SU-DHL-6 (cell line): ENCODE measurements around the gene NSMCE3.

Source experiments
- H2AFZ ChIP-seq: fragments of 200-600 bp; sonication (generic); 2 replicates; pipeline ENCODE4 v1.6.1; 2014; ENCODE audit warnings: low read depth, mild to moderate bottlenecking, moderate library complexity, mixed read lengths, antibody characterized with exemption, low read length; ENCODE audit not compliant: severe bottlenecking
- H3F3A ChIP-seq: fragments of 200-600 bp; shearing (Covaris generic); 2 replicates; pipeline ENCODE4 v1.6.0; 2016; ENCODE audit warnings: antibody characterized with exemption, mild to moderate bottlenecking; ENCODE audit not compliant: insufficient read depth
- H3K27ac ChIP-seq: fragments of 200-600 bp; sonication (generic); 2 replicates; pipeline ENCODE4 v1.5.1; 2016; ENCODE audit warnings: low read depth, mild to moderate bottlenecking, low read length, moderate library complexity, mixed read lengths
- H3K27me3 ChIP-seq: fragments of 200-600 bp; sonication (generic), shearing (Covaris generic); 2 replicates; pipeline ENCODE4 v1.6.0; 2014; ENCODE audit warnings: mild to moderate bottlenecking, low read length
- H3K36me3 ChIP-seq: fragments of 200-600 bp; sonication (generic); 2 replicates; pipeline ENCODE4 v1.6.1; 2014; ENCODE audit warnings: mild to moderate bottlenecking, low read length, mixed read lengths
- H3K4me2 ChIP-seq: fragments of 300-600, 200-600 bp; shearing (Covaris generic), sonication (generic); 2 replicates; pipeline ENCODE4 v1.6.0; 2014; ENCODE audit warnings: low read length, low read depth, mild to moderate bottlenecking; ENCODE audit not compliant: poor library complexity, severe bottlenecking
- H3K4me3 ChIP-seq: fragments of 200-600 bp; sonication (generic); 2 replicates; pipeline ENCODE4 v1.5.1; 2014; ENCODE audit warnings: antibody characterized with exemption, low read length, mild to moderate bottlenecking, mixed read lengths; ENCODE audit not compliant: insufficient read depth, poor library complexity, severe bottlenecking
- H3K79me2 ChIP-seq: fragments of 200-600 bp; sonication (generic); 2 replicates; pipeline ENCODE4 v1.6.1; 2014; ENCODE audit warnings: mild to moderate bottlenecking, low read length, moderate library complexity; ENCODE audit not compliant: insufficient read depth
- H3K9ac ChIP-seq: fragments of 200-600 bp; sonication (generic); 2 replicates; pipeline ENCODE4 v1.7.0; 2014; ENCODE audit warnings: mild to moderate bottlenecking, low read length
- H3K9me2 ChIP-seq: fragments of 200-600 bp; sonication (generic); replicated peaks from 2 replicates; pipeline ENCODE4 v1.6.1; 2014; ENCODE audit warnings: low read length; ENCODE audit not compliant: insufficient read depth
- H3K9me3 ChIP-seq: fragments of 200-600 bp; sonication (generic); 2 replicates; pipeline ENCODE4 v1.6.1; 2014; ENCODE audit warnings: low read length, mixed read lengths; ENCODE audit not compliant: insufficient read depth
- H4K20me1 ChIP-seq: fragments of 200-600 bp; sonication (generic); 2 replicates; pipeline ENCODE4 v1.6.1; 2014; ENCODE audit warnings: low read depth, mild to moderate bottlenecking, antibody characterized with exemption, low read length, moderate library complexity, mixed read lengths
- CTCF ChIP-seq: fragments of 200-600 bp; sonication (generic); IDR thresholded peaks from one replicate; pipeline ENCODE4 v1.5.1; 2017; ENCODE audit warnings: antibody characterized with exemption, mild to moderate bottlenecking, low read length, moderate library complexity; ENCODE audit not compliant: insufficient read depth, poor library complexity, severe bottlenecking
- EZH2phosphoT487 ChIP-seq: fragments of 200-600 bp; sonication (generic), shearing (Covaris generic); conservative IDR thresholded peaks from 2 replicates; pipeline ENCODE4 v1.6.1; 2018; ENCODE audit warnings: mild to moderate bottlenecking, antibody characterized with exemption, low read length, moderate library complexity, mixed read lengths

Gene NSMCE3

GRCh38 chr15:29311696-29312095 is 42.1 kb upstream of the NSMCE3 start:
- H3F3A ChIP-seq: no peaks in the 10 kb centered on the region
- no peak overlapping the region for H3K4me3 ChIP-seq
- H3K79me2 ChIP-seq: no peaks in the 10 kb centered on the region
- H3K36me3 ChIP-seq: no peaks in the 10 kb centered on the region
- H3K4me2 ChIP-seq: no peak overlapping the region
- H3K9ac ChIP-seq: no peak overlapping the region
- H3K9me3 ChIP-seq: no peaks in the 10 kb centered on the region
- H3K27ac ChIP-seq: no peak overlapping the region
- no peaks in the 10 kb centered on the region for H4K20me1 ChIP-seq
- no peaks in the 10 kb centered on the region for H3K9me2 ChIP-seq
- H2AFZ ChIP-seq: no peak overlapping the region
- no peaks in the 10 kb centered on the region for H3K27me3 ChIP-seq
- TF ChIP-seq CTCF (no peak), EZH2phosphoT487 (no peak)

- no peaks in the 10 kb centered on the region for H3K27me3 ChIP-seq
- no peaks in the 10 kb centered on the region for H4K20me1 ChIP-seq
- no peak for TF ChIP-seq CTCF
- TF ChIP-seq EZH2phosphoT487: no peak
- H3K9me3 ChIP-seq: no peaks in the 10 kb centered on the region
- H3K36me3 ChIP-seq: no peaks in the 10 kb centered on the region
- no peak overlapping the region for H3K9ac ChIP-seq
- no peak overlapping the region for H3K4me2 ChIP-seq
- H3K9me2 ChIP-seq: no peaks in the 10 kb centered on the region
- no peak overlapping the region for H3K4me3 ChIP-seq
- no peaks in the 10 kb centered on the region for H3K79me2 ChIP-seq
- no peak overlapping the region for H2AFZ ChIP-seq
- H3F3A ChIP-seq: no peaks in the 10 kb centered on the region
- no peak overlapping the region for H3K27ac ChIP-seq
These were observed 39.5 kb upstream of the NSMCE3 start for GRCh38 chr15:29309139-29309538.

GRCh38 chr15:29308299-29308698 is 38.7 kb upstream of the NSMCE3 start:
- Histone ChIP-seq H3K27me3 (no peaks in the 10 kb centered on the region), H4K20me1 (no peaks in the 10 kb centered on the region), H3K9ac (no peak overlapping the region), H3K4me2 (no peak overlapping the region), H3K27ac (no peak overlapping the region), H3K79me2 (no peaks in the 10 kb centered on the region), H2AFZ (no peak overlapping the region), H3K9me3 (no peaks in the 10 kb centered on the region), H3K9me2 (no peaks in the 10 kb centered on the region), H3K4me3 (no peak overlapping the region), H3K36me3 (no peaks in the 10 kb centered on the region), H3F3A (no peaks in the 10 kb centered on the region)
- TF ChIP-seq EZH2phosphoT487 (no peak), CTCF (no peak)
